ENCODE data around the gene KCNMB2. TPM values are rescaled to one million over a fixed set of nuclear protein-coding genes. Genes with fewer than 3 reads are reported as not detected.
A peak's percentile ranks its signal among the peaks of the same experiment; 100 is the strongest.

Gene KCNMB2
- total RNA-seq, 1 donor from 2014 or later: 0.27 TPM

DNA sequence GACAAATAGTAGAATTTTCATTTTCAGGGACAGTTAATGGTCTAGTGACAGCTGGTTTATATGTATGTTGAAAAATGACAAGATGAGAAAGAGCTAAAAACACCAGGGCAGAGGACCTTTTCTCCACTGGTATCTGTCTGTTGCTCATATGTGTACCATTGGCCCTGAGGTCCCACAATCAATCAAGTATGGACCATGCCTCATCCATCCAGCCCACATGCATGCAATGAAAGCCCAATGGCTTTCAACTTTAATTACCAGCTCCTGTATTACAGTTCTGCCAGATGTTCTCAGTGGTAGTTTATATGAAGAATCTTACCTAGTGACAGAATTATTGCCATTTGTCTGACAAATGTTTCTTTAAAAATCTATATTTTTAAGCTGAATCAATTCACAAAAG, 301.3 kb downstream of the KCNMB2 start:
- peaks cover 5% of the 10 kb centered on the region for H3K4me1 Mint-ChIP-seq (ENCODE audit: low read depth)

DNA sequence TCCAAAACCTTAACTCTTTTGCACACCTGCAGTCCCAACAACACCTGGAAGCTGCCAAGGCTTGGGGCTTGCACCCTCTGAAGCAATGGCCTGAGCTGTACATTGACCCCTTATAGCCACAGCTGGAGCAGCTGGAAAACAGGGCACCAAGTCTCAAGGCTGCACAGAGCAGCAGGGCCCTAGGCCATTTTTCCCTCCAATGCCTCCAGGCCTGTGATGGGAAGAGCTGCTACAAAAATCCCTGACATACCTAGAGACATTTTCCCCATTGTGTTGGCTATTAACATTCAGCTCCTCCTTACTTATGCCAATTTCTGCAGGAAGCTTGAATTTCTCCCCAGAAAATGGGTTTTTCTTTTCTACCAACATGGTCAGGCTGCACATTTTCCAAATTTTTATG, 304.4 kb downstream of the KCNMB2 start:
- H3K27me3 Mint-ChIP-seq (ENCODE audit: low read depth): no peaks in the 10 kb centered on the region

More for the DNA sequence above, 301.3 kb downstream of the KCNMB2 start:
- Mint-ChIP-seq H3K4me3 (ENCODE audit: unreplicated experiment) (no peak overlapping the region), H3K36me3 (ENCODE audit: low read depth) (no peaks in the 10 kb centered on the region), H3K27me3 (ENCODE audit: low read depth) (peaks cover 3% of the 10 kb centered on the region), H3K27ac (ENCODE audit: unreplicated experiment) (no peak overlapping the region), H3K9me3 (ENCODE audit: low read depth) (peaks cover 6% of the 10 kb centered on the region)
- DNase-seq (ENCODE audit: low spot score): no peak
- TF ChIP-seq, protein P1, sequence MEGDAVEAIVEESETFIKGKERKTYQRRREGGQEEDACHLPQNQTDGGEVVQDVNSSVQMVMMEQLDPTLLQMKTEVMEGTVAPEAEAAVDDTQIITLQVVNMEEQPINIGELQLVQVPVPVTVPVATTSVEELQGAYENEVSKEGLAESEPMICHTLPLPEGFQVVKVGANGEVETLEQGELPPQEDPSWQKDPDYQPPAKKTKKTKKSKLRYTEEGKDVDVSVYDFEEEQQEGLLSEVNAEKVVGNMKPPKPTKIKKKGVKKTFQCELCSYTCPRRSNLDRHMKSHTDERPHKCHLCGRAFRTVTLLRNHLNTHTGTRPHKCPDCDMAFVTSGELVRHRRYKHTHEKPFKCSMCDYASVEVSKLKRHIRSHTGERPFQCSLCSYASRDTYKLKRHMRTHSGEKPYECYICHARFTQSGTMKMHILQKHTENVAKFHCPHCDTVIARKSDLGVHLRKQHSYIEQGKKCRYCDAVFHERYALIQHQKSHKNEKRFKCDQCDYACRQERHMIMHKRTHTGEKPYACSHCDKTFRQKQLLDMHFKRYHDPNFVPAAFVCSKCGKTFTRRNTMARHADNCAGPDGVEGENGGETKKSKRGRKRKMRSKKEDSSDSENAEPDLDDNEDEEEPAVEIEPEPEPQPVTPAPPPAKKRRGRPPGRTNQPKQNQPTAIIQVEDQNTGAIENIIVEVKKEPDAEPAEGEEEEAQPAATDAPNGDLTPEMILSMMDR (IDR thresholded peaks at IDR 0.05): no peak

DNA sequence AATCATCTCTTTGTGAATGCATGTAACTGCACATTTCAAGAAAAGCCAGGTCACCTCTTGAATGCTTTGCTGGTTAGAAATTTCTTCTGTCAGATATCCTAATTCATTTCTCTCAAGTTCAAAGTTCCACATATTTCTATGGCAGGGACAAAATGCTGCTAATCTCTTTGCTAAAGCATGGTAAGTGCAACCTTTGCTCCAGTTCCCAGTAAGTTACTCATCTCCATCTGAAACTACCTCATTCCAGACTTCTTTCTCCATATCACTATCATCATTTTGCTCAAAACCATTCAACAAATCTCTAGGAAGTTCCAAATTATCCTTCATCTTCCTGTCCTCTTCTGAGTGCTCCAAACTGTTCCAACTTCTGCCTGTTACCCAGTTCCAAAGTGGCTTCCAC, 304.8 kb downstream of the KCNMB2 start:
- Mint-ChIP-seq H3K4me1 (ENCODE audit: low read depth) (peaks cover 18% of the 10 kb centered on the region), H3K27me3 (ENCODE audit: low read depth) (no peaks in the 10 kb centered on the region), H3K36me3 (ENCODE audit: low read depth) (no peaks in the 10 kb centered on the region), H3K27ac (ENCODE audit: unreplicated experiment) (no peak overlapping the region), H3K4me3 (ENCODE audit: unreplicated experiment) (no peak overlapping the region), H3K9me3 (ENCODE audit: low read depth) (peaks cover 6% of the 10 kb centered on the region)
- DNase-seq (ENCODE audit: low spot score): no peak
- TF ChIP-seq, protein P1 (IDR thresholded peaks at IDR 0.05): no peak

More for the DNA sequence above, 304.4 kb downstream of the KCNMB2 start:
- H3K9me3 Mint-ChIP-seq (ENCODE audit: low read depth): peaks cover 6% of the 10 kb centered on the region
- no peak overlapping the region for H3K4me3 Mint-ChIP-seq (ENCODE audit: unreplicated experiment)
- no peaks in the 10 kb centered on the region for H3K36me3 Mint-ChIP-seq (ENCODE audit: low read depth)
- DNase-seq (ENCODE audit: low spot score): no peak
- TF ChIP-seq, protein P1 (IDR thresholded peaks at IDR 0.05): no peak
- no peak overlapping the region for H3K27ac Mint-ChIP-seq (ENCODE audit: unreplicated experiment)
- H3K4me1 Mint-ChIP-seq (ENCODE audit: low read depth): peaks cover 14% of the 10 kb centered on the region

DNA sequence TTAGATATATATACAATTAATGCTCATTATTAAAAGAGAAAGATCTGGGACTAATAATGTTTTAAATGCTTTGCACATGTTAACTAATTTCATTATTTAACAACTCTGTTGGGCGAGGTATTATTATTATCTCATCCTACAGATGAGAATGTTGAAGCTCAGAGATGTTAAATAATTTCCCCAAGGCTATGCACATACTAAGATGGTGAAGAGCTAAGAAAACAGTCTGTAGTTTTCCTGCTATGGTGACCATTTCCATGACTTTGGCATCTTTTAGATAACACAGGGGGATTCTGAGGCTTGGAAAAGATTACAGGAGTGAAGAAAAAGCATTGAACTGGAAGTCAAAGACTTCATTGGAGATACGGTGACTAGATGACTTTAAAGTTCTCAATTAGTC, 308.7 kb downstream of the KCNMB2 start:
- H3K36me3 Mint-ChIP-seq (ENCODE audit: low read depth): no peaks in the 10 kb centered on the region
- TF ChIP-seq, protein P1 (IDR thresholded peaks at IDR 0.05): no peak
- no peaks in the 10 kb centered on the region for H3K27me3 Mint-ChIP-seq (ENCODE audit: low read depth)
- H3K9me3 Mint-ChIP-seq (ENCODE audit: low read depth): peaks cover 6% of the 10 kb centered on the region
- DNase-seq (ENCODE audit: low spot score): no peak
- H3K4me3 Mint-ChIP-seq (ENCODE audit: unreplicated experiment): no peak overlapping the region
- peaks cover 52% of the 10 kb centered on the region for H3K4me1 Mint-ChIP-seq (ENCODE audit: low read depth)
- H3K27ac Mint-ChIP-seq (ENCODE audit: unreplicated experiment): peak overlapping the region; percentile 80

DNA sequence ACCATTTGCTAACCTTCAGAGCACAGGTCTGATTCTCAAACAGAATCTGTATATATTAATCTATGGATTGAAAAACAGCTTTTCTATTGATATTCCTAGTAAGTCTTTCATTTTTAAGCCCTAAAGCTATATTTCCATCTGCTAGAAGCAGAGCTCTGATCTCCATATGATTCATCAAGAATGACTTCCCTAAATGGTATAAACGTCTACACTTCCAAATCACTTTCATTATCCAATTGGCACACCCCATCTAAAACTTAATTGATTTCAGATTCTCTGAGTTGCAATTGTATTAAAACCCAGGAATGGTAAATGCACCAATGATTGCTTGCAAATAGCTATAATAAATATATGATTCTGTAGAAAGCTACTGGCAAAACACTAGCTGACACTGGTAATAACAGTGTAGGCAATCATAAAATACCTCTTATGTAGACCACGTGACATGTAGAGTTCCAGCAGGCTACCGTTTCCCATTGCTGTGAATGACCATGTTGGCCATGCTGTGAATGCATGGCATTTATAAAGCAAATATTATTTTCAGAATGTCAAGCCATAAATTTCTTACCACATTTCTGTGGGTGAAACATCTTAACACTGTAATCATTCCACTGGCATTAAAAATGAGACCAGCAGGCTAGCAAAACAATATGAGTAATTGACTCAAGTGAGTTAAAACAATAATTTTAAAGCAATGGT, 309.3 kb downstream of the KCNMB2 start:
- DNase-seq (ENCODE audit: low spot score): no peak
- Mint-ChIP-seq H3K4me3 (ENCODE audit: unreplicated experiment) (no peak overlapping the region), H3K27ac (ENCODE audit: unreplicated experiment) (peak overlapping the region; percentile 80), H3K9me3 (ENCODE audit: low read depth) (peaks cover 6% of the 10 kb centered on the region), H3K36me3 (ENCODE audit: low read depth) (no peaks in the 10 kb centered on the region), H3K27me3 (ENCODE audit: low read depth) (no peaks in the 10 kb centered on the region), H3K4me1 (ENCODE audit: low read depth) (peaks cover 52% of the 10 kb centered on the region)
- TF ChIP-seq, protein P1 (IDR thresholded peaks at IDR 0.05): no peak

All from chondrocyte (in vitro differentiated cells).